T1000 (cell line): ENCODE data around the gene ACER3.
"Not testable (repeated sequence)": the region's sequence is repeated elsewhere in the genome, so short reads cannot be mapped to it uniquely, and the experiment has no call there.

Experiments
- DNase-seq: peaks from one replicate; lab custom pipeline; 2025; ENCODE audit warnings: mixed read lengths; lab: John Stamatoyannopoulos, UW

Gene ACER3

GRCh38 chr11:76919887-76920746 is 59.4 kb downstream of the ACER3 start:
- DNase-seq = peak; percentile 27

DNA sequence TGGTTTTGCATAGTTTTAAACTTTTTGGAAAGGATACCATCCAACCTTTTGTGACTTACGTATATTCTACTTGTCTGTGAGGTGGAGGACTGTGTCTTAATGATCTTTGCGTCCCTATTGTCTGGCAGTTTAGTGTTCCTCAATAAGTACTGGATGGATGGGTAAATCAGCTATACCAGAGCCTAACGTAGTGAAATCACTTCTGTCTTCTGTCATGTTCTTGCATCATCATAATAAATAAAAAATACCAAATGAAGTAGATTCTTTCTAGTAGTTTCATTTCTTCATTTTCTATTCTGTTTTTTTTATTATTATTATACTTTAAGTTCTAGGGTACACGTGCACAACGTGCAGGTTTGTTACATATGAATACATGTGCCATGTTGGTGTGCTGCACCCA is 66.4 kb downstream of the ACER3 start:
- no peak for DNase-seq

DNA sequence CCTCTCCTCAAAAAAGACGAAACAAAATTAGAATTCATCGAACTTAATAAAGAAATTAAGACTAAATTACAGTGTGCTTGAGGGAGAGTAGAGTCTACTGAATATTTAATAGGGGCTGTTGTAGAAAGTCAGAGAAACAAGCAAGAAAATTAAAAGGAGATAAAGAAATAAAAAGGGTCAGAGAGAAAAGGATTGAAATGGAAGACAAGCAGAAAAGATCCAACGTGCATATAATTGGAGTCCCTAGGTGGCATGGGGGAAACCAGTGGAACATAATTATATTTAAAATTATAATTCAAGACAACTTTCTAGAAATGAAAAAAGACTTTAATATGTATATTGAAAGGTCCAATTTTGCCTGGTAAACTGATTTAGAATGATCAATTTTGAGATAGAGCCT is 74.3 kb downstream of the ACER3 start:
- no peak for DNase-seq

- DNase-seq = no peak
These were observed 78.5 kb downstream of the ACER3 start for GRCh38 chr11:76939219-76939631.

DNA sequence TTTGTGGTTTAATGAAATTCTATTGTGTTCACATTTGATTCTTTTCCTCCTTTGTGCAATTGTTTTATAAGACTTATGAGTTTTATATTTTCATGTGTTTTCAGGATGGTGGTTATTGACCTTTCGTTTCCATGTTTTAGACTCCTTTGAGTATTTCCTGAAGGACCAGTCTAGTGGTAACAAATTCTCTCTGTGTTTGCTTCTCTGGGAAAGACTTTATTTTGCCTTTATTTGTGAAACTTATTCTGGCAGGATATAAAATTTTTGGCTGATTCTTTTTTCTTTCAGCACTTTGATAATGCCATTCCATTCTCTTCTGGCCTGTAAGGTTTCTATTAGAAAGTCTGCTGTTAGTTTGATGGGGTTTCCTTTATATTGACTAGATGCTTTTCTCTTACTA is 83.5 kb downstream of the ACER3 start:
- no peak for DNase-seq

GRCh38 chr11:76946223-76946622 is 85.5 kb downstream of the ACER3 start:
- no peak for DNase-seq

DNA sequence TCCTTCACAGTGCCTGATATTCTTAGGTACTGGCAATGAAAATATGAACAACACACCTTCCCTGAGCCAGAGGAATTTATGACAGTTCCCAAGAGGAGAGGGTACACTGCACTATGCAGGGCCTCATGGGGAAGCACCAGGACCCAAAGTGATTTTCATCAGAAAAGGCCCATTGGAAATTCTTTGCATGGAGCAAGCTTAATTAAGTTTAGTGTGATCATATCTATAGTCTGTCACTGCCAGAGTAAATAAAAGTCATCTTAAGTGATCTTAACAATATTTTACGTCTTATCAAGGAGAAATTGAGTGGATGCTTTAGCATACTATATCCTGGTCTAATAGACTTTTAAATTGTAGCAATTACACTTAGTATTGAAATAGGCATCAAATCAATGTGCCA is 86.5 kb downstream of the ACER3 start:
- DNase-seq = no peak

GRCh38 chr11:76947800-76948199 is 87.1 kb downstream of the ACER3 start:
- DNase-seq = no peak

DNA sequence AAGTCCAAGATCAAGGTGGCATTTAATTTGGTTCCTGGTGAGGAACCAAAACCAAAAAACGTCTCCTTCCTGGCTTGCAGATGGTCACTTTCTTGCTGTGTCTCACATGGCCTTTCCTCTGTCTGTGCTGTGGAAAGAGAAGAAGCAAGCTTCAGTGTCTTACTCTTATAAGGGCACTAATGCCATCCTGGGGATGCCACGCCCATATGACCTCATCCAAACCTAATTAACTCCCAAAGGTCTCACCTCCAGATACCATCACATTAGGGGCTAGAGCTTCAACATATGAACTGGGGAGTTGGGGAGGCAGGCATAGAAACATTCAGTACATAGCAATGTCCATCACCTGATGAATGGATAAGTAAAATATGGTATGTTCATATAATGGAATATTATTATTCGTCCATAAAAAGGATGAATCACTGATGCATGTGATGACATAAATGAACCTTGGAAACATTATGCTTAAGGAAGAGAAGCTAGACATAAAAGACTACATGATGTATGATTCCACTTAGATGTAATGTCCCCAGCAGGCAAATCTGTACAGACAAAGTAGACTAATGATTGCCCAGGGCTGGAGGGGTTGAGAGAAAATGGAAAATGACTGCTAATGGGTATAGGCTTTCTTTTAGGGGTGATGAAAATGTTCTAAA is 94.9 kb downstream of the ACER3 start:
- no peak for DNase-seq

GRCh38 chr11:76962583-76963416 is 102.1 kb downstream of the ACER3 start:
- no peak for DNase-seq

DNA sequence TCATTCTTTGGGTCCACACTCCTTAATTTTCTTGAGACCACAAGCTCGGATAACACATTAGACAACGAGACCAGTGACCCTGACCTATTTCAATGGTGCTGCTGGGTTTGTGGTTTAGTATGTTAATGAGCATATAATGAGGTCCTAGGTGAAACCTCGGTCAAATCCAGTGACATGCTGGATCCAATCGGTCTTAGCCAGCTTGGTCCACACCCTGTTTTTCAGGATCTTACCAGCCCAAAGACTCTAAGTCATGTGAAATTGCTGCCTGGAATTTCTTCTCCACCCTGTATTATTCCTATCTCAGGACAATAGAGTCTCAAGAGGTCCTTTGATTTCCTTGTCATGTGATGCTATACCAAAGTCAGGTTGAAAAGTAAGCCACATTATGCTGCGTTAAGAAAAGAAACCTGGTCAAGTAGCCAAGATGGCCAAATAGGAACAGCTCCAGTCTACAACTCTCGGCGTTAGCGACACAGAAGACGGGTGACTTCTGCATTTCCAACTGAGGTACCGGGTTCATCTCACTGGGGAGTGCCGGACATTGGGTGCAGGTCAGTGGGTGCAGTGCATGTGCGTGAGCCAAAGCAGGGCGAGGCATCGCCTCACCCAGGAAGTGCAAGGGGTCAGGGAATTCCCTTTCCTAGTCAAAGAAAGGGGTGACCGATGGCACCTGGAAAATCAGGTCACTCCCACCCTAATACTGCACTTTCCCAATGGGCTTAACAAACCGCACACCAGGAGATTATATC is 102.9 kb downstream of the ACER3 start:
- DNase-seq = not testable (repeated sequence)

- DNase-seq = no peak
These were observed 111.3 kb downstream of the ACER3 start for GRCh38 chr11:76972051-76972450.

GRCh38 chr11:76974179-76974891 is 113.6 kb downstream of the ACER3 start:
- no peak for DNase-seq

DNA sequence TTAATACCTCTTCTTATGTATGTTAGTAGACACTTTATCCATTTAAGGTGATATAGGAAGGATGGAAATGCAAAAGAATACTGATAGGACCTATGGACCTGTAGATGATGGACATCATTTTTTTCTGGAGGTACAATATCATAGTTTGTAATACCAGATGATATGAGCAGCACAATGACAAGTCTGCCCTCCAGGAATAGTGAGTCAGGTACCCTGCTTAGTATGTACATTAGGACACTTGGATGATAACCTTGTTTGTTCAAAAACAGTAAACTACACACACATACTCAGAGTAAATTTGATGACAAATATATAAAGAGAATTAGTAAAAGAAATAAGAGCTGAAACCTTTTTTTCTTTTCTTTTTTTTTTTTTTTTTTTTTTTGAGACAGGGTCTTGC is 114.8 kb downstream of the ACER3 start:
- DNase-seq = no peak

DNA sequence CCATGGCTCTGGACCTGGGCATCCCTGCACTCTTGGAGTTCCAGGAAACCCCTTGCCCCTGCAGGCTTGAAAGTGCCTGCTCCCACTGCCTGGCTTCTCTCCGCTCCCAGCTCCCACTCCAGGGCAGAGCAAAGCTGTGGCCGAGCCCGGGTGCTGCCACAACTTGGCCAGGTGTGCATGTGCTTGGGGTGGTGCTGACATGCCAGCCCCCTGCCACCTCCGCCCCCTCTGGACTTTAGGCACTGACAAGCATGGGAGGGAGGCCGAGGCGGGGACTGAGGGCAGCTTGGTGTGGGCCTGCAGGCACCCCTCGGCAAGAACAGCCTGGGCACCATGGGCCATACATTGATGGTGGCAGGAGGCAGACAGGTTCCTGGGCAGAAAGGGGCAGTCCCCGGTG is 117.1 kb downstream of the ACER3 start:
- DNase-seq = no peak

- no peak for DNase-seq
These were observed 117.5 kb downstream of the ACER3 start for GRCh38 chr11:76978239-76978638.

DNA sequence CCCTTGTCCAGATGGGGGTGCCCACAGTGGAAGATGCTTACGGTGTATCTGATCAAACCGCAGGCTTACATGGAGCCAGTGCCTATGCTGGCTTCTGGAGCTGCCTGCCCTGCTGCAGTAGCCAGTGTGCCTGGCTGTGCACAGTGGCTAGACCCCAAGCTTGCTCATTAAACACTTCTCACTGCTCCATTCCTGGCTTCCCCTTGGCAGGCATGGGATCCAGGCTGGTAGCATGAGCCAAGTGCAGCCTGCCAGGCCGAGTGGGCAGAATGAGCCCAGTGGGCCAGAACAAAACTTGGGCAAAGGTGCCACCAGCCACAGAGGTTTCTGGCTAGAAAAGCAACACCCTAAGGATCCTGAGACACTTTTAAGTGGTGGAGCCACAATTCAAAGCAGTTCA is 118.1 kb downstream of the ACER3 start:
- DNase-seq = no peak

DNA sequence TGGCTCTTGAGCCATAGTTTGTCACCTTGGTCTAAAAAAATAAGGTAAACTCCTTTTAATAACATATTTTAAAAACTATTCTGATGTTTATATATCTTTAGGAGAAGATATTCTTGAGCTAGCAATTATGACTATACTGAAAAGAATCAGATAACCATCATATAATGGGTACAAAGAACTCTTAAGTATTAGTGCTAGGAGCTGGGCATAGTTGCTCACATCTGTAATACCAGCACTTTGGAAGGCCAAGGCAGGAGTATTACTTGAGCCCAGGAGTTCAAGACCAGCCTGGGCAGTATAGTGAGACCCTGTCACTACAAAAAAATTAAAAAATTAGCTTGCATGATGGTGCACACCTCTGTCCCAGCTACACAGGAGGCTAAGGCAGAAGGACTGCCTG is 119.5 kb downstream of the ACER3 start:
- DNase-seq = no peak

GRCh38 chr11:76984743-76985142 is 124.0 kb downstream of the ACER3 start:
- DNase-seq = no peak

DNA sequence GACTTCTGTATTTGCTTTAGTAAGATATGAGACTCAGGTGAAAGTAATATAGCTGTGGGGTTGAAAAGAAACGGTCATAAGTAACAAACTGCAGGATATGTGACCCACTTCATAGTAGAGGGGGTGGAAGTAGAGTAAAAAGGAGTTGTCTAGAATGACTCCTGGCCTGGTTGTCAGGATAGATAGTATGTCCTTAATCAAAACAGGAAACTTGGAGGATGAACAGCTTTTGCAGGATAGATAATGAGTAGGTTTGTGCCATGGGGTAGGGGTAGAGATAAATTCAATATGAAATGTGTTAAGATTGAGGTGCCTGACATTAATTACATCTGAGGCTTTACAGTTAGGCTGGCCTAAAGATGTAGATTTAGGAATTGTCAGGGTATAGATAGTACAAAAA is 126.5 kb downstream of the ACER3 start:
- no peak for DNase-seq

DNA sequence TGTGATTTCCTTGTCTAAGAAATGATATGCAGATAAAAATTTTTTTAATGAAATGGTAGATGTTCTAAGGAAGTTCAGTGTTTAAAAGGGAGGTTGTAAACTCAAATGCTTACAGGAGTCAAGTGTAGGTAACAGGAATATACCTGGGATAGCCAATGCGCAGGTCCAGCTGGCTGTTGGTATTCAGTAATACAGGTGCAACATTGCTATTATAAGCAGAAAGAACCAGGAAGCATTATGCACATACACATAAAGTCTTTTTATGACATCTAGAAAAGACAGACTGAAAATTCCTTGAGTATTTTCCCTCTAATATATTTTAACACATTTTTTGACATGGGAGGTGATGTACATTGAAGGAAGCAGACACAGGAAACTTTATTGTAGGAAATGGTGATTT is 129.9 kb downstream of the ACER3 start:
- DNase-seq = no peak
